Keratinocyte (primary cell): ENCODE measurements around the gene CRIM1. TPM values are rescaled to one million over a fixed set of nuclear protein-coding genes. Genes with fewer than 3 reads are reported as not detected.

Experiments
- DNase-seq: peaks from one replicate; pipeline ENCODE4 v3.0.0-alpha.2; 2011; ENCODE audit warnings: low read depth, missing footprints, low spot score
- FAIRE-seq: peaks from 2 replicates; lab custom pipeline; 2011; peaks lifted over from hg19 to GRCh38; lab: Jason Lieb, UNC
- H2AFZ ChIP-seq: 2 replicates; pipeline ENCODE4 v1.6.0; 2012; ENCODE audit warnings: low read length, control low read depth, inconsistent platforms; ENCODE audit not compliant: control insufficient read depth
- H3K27ac ChIP-seq: 2 replicates; pipeline ENCODE4 v1.5.1; 2011; ENCODE audit warnings: low read length; ENCODE audit not compliant: control insufficient read depth, insufficient read depth
- H3K27me3 ChIP-seq: 3 replicates; pipeline ENCODE4 v1.6.0; 2011; ENCODE audit warnings: low read length; ENCODE audit not compliant: control insufficient read depth, insufficient read depth; ENCODE audit errors: extremely low read depth
- H3K36me3 ChIP-seq, 2 experiments: 2 replicates in 1 of 2; 3 replicates in 1 of 2; pipeline ENCODE4 v1.5.1; 2011; ENCODE audit warnings: low read length in 2 of 2, mild to moderate bottlenecking in 1 of 2; ENCODE audit not compliant: control insufficient read depth in 2 of 2, insufficient read depth in 2 of 2; ENCODE audit errors: extremely low read depth in 1 of 2
- H3K4me1 ChIP-seq: 3 replicates; pipeline ENCODE4 v1.5.1; 2011; ENCODE audit warnings: low read length; ENCODE audit not compliant: control insufficient read depth, insufficient read depth; ENCODE audit errors: extremely low read depth
- H3K4me2 ChIP-seq: 3 replicates; pipeline ENCODE4 v1.6.0; 2011; ENCODE audit warnings: low read depth, low read length; ENCODE audit not compliant: control insufficient read depth, insufficient read depth; ENCODE audit errors: extremely low read depth
- H3K4me3 ChIP-seq, 3 experiments: fragments of 200-600 bp in 1 of 3; sonication (generic) in 1 of 3; 2 replicates in 2 of 3; 3 replicates in 1 of 3; pipeline ENCODE4 v1.5.1; 2011 to 2016; ENCODE audit warnings: low read length in 3 of 3, mild to moderate bottlenecking in 3 of 3, control low read depth in 2 of 3, inconsistent platforms in 1 of 3, low read depth in 1 of 3, mixed read lengths in 1 of 3, mixed run types in 1 of 3, moderate library complexity in 1 of 3; ENCODE audit not compliant: control insufficient read depth in 2 of 3, insufficient read depth in 2 of 3; ENCODE audit errors: extremely low read depth in 1 of 3
- H3K79me2 ChIP-seq: 2 replicates; pipeline ENCODE4 v1.6.0; 2012; ENCODE audit warnings: low read length; ENCODE audit not compliant: control insufficient read depth, insufficient read depth
- H3K9ac ChIP-seq: 3 replicates; pipeline ENCODE4 v1.6.0; 2011; ENCODE audit warnings: low read length; ENCODE audit not compliant: control insufficient read depth, insufficient read depth; ENCODE audit errors: extremely low read depth
- H3K9me1 ChIP-seq: 3 replicates; pipeline ENCODE4 v1.6.0; 2011; ENCODE audit warnings: low read length; ENCODE audit not compliant: control insufficient read depth, insufficient read depth; ENCODE audit errors: extremely low read depth
- H3K9me3 ChIP-seq: 2 replicates; pipeline ENCODE4 v1.5.1; 2012; ENCODE audit warnings: low read depth, low read length; ENCODE audit not compliant: control insufficient read depth
- H4K20me1 ChIP-seq: 3 replicates; pipeline ENCODE4 v1.6.0; 2011; ENCODE audit warnings: low read length; ENCODE audit not compliant: control insufficient read depth, insufficient read depth; ENCODE audit errors: extremely low read depth
- EZH2 ChIP-seq: IDR thresholded peaks from one replicate; pipeline ENCODE4 v1.6.1; 2012; ENCODE audit warnings: inconsistent platforms, mild to moderate bottlenecking, low read length, moderate library complexity
- dilution Hi-C: fragments of 300-500 bp; cut with MboI; formaldehyde crosslinking; loops from one replicate; pipeline ENCODE4 v1.7.0; 2020; ENCODE audit warnings: low sequenced_read_pairs; ENCODE audit not compliant: extremely low pct_ligation_motif_present
- polyA plus RNA-seq, 5 experiments: library from polyadenylated mRNA; depleted of rRNA in 3 of 5; stranded (reverse) in 3 of 5; stranded (forward) in 1 of 5; unstranded in 1 of 5; fragments of >200 nt; gene quantifications; 1 replicate in 1 of 5; 2 replicates in 3 of 5; 3 replicates in 1 of 5; pipeline versions ENCODE4 v1.2.1 to v1.2.3, GENCODE V29; 2011 to 2012; ENCODE audit warnings: missing spikeins in 2 of 5, low read depth in 1 of 5, low replicate concordance in 1 of 5
- TF ChIP-seq, protein P1 (sequence below), 3 experiments: IDR thresholded peaks in 1 of 3; conservative IDR thresholded peaks in 1 of 3; optimal IDR thresholded peaks in 1 of 3; 2 replicates in 2 of 3; 3 replicates in 1 of 3; pipeline versions ENCODE3 to v1.5.1; 2011; ENCODE audit warnings: low read length in 3 of 3, mild to moderate bottlenecking in 3 of 3, moderate library complexity in 2 of 3, control low read depth in 1 of 3, inconsistent platforms in 1 of 3; ENCODE audit not compliant: insufficient read depth in 2 of 3; ENCODE audit errors: extremely low read depth in 1 of 3

CRIM1 gene
- polyA plus RNA-seq, 1 donor (not counting 4 experiments of a cell fraction or from before 2014, with no cell fraction given) = 98.3 TPM

DNA sequence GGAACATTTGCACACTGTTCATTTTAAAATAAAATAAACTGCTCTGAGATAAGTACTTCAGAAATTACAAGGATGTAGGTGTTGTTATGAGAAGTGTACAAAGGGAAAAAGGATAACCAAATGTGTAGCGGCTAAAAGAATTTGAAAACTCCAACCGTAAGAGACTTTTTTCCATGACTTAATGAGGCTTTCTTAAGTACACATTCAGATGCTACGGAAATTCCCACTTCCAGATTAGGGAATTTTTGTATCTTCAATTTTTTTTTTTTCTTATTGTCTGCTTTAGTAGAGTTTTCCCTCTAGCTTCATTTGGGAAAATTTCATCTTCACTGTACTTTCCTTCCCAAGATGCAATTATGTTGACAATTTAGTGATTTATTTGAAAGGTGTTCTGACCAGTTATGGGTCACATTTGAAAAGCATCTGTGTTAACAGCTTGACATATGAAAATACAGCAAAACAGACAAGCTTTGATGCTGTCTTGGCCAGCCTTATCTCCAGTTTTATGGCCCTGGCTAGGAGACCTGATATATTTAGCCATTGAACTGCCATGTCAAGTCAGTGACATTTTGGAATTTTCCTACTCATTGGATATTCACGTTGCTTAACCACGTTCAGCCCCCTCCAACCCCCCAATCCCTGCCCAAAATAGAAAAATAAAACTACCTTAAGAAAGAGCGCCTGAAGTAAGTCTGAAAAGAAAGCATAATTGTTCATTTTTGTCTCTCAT, 136.8 kb downstream of the CRIM1 start:
- no peaks in the 10 kb centered on the region for H3K9me1 ChIP-seq
- H3K27me3 ChIP-seq = no peaks in the 10 kb centered on the region
- H3K9me3 ChIP-seq = no peaks in the 10 kb centered on the region
- no peak for DNase-seq
- no peak for FAIRE-seq
- no peak overlapping the region for H3K4me2 ChIP-seq
- dilution Hi-C loops = no loop called here
- peaks cover 10% of the 10 kb centered on the region for H3K4me1 ChIP-seq
- no peak overlapping the region for H3K4me3 ChIP-seq
- TF ChIP-seq, protein P1, sequence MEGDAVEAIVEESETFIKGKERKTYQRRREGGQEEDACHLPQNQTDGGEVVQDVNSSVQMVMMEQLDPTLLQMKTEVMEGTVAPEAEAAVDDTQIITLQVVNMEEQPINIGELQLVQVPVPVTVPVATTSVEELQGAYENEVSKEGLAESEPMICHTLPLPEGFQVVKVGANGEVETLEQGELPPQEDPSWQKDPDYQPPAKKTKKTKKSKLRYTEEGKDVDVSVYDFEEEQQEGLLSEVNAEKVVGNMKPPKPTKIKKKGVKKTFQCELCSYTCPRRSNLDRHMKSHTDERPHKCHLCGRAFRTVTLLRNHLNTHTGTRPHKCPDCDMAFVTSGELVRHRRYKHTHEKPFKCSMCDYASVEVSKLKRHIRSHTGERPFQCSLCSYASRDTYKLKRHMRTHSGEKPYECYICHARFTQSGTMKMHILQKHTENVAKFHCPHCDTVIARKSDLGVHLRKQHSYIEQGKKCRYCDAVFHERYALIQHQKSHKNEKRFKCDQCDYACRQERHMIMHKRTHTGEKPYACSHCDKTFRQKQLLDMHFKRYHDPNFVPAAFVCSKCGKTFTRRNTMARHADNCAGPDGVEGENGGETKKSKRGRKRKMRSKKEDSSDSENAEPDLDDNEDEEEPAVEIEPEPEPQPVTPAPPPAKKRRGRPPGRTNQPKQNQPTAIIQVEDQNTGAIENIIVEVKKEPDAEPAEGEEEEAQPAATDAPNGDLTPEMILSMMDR (optimal IDR thresholded peaks at IDR 0.05 in 1 of 3, IDR thresholded peaks at IDR 0.05 in 1 of 3, conservative IDR thresholded peaks at IDR 0.05 in 1 of 3; ENCODE audit: extremely low read depth in 1 of 3, insufficient read depth in 2 of 3, low read length in 3 of 3) = no peak
- no peak for TF ChIP-seq EZH2
- peaks cover 10 to 41% of the 10 kb centered on the region in 2 experiments for H3K36me3 ChIP-seq
- H3K9ac ChIP-seq = no peak overlapping the region
- no peaks in the 10 kb centered on the region for H4K20me1 ChIP-seq
- no peak overlapping the region for H3K27ac ChIP-seq
- peaks cover 42% of the 10 kb centered on the region for H3K79me2 ChIP-seq
- H2AFZ ChIP-seq = no peak overlapping the region

DNA sequence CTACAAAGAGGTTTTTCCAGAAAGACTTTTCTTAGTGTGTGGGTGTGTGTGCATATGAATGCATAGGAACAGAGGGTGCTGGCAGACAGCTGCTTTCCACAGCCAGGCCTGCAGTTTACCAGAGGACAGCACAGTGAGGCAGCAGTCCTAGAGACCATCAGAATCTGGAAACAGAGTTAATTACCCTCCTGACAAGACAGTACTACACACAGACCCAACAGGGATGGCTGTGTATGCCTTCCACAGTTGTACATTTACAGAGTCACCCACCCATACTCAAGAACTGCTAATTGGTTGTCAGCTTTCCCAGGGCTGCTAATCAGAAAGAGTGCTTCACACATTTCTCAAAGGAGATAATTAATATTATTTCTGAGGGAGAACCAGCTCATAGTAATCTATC, 137.7 kb downstream of the CRIM1 start:
- no peak for TF ChIP-seq EZH2
- TF ChIP-seq, protein P1 (optimal IDR thresholded peaks at IDR 0.05 in 1 of 3, IDR thresholded peaks at IDR 0.05 in 1 of 3, conservative IDR thresholded peaks at IDR 0.05 in 1 of 3; ENCODE audit: extremely low read depth in 1 of 3, insufficient read depth in 2 of 3, low read length in 3 of 3) = no peak
- no peaks in the 10 kb centered on the region for H3K27me3 ChIP-seq
- H3K4me1 ChIP-seq = peaks cover 10% of the 10 kb centered on the region
- H3K27ac ChIP-seq = no peak overlapping the region
- dilution Hi-C loops = no loop called here
- H3K36me3 ChIP-seq = peaks cover 13 to 38% of the 10 kb centered on the region in 2 experiments
- H3K4me2 ChIP-seq = no peak overlapping the region
- H3K9me1 ChIP-seq = no peaks in the 10 kb centered on the region
- DNase-seq (no peak), FAIRE-seq (peak; percentile 5)
- no peak overlapping the region for H2AFZ ChIP-seq
- H4K20me1 ChIP-seq = no peaks in the 10 kb centered on the region
- H3K9ac ChIP-seq = no peak overlapping the region
- H3K79me2 ChIP-seq = peaks cover 40% of the 10 kb centered on the region
- H3K9me3 ChIP-seq = no peaks in the 10 kb centered on the region
- no peak overlapping the region for H3K4me3 ChIP-seq
